Nephron (organoid): ENCODE results near the gene CENPS.
"Not testable (repeated sequence)": the region's sequence is repeated elsewhere in the genome, so short reads cannot be mapped to it uniquely, and the experiment has no call there.

ENCODE experiments used
- H3K27ac Mint-ChIP-seq, 3 experiments: 2 replicates each; pipeline ENCODE4 v1.8.0; 2020; ENCODE audit warnings: mixed read lengths in 3 of 3, mild to moderate bottlenecking in 2 of 3, moderate library complexity in 1 of 3
- H3K27me3 Mint-ChIP-seq: 2 replicates; pipeline ENCODE4 v1.8.0; 2021; ENCODE audit warnings: low read depth, mild to moderate bottlenecking, moderate library complexity, mixed read lengths
- H3K36me3 Mint-ChIP-seq: 2 replicates; pipeline ENCODE4 v1.8.0; 2020; ENCODE audit warnings: low read depth, mixed read lengths
- H3K4me1 Mint-ChIP-seq: 2 replicates; pipeline ENCODE4 v1.8.0; 2020; ENCODE audit warnings: mixed read lengths
- H3K4me3 Mint-ChIP-seq, 3 experiments: 2 replicates each; pipeline ENCODE4 v1.8.0; 2020; ENCODE audit warnings: mild to moderate bottlenecking in 3 of 3, mixed read lengths in 3 of 3, moderate library complexity in 2 of 3
- H3K9me3 Mint-ChIP-seq: 2 replicates; pipeline ENCODE4 v1.8.0; 2020; ENCODE audit warnings: mixed read lengths
- CTCF ChIP-seq, 3 experiments: fragments of 200-600 bp; sonication (generic); IDR thresholded peaks; one replicate each; pipeline ENCODE4 v1.5.0; 2021; ENCODE audit warnings: antibody characterized with exemption in 3 of 3; ENCODE audit not compliant: unreplicated experiment in 3 of 3

The CENPS gene

GRCh38 chr1:10472220-10473144 is 42.2 kb downstream of the CENPS start, which contains the start of gene DFFA:
TSS of gene DFFA (minus strand) at chr1:10472529. CDS start at chr1:10472458, 71 bp downstream.
- H3K4me1 Mint-ChIP-seq, result peaks cover 29% of the 10 kb centered on the region
- no peak for TF ChIP-seq CTCF (IDR thresholded peaks at IDR 0.05; ENCODE audit: unreplicated experiment in 3 of 3)
- H3K27ac Mint-ChIP-seq, result peak within 1 kb of the TSS; percentile 92 to 98 (median 94)
- no peaks in the 10 kb centered on the region for H3K9me3 Mint-ChIP-seq
- no peaks in the 10 kb centered on the region for H3K27me3 Mint-ChIP-seq
- H3K4me3 Mint-ChIP-seq, result peak within 1 kb of the TSS; percentile 91 to 99 (median 94)
- peaks cover 15% of the 10 kb centered on the region for H3K36me3 Mint-ChIP-seq

DNA sequence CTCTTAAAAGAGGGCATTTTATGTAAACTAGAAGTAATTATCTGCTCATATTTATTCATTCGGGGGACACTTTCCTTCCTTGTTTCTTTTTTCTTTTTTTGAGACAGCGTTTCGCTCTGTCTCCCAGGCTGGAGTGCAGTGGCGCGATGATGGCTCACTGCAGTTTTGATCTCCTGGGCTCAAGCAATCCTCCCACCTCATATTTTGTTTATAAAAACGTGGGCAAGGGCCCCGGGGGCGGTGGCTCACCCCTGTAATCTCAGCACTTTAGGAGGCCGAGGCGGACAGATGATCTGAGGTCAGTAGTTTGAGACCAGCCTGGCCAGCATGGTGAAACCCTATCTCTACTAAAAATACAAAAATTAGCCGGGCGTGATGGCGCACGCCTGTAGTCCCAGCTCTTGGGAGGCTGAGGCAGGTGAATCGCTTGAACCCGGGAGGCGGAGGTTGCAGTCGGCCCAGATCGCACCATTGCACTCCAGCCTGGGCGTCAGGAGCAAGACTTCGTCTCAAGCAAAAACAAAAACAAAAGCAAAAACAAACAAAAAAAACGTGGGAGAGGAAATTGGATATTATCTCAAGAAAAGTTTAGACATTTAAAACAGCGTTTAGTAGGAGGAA is 43.0 kb downstream of the CENPS start:
- H3K27ac Mint-ChIP-seq, result peak overlapping the region; percentile 92 to 98 (median 94)
- no peaks in the 10 kb centered on the region for H3K9me3 Mint-ChIP-seq
- H3K27me3 Mint-ChIP-seq, result no peaks in the 10 kb centered on the region
- peaks cover 29% of the 10 kb centered on the region for H3K4me1 Mint-ChIP-seq
- H3K36me3 Mint-ChIP-seq, result peaks cover 9% of the 10 kb centered on the region
- peak overlapping the region; percentile 91 to 99 (median 94) for H3K4me3 Mint-ChIP-seq
- TF ChIP-seq CTCF (IDR thresholded peaks at IDR 0.05; ENCODE audit: unreplicated experiment in 3 of 3), result no peak

DNA sequence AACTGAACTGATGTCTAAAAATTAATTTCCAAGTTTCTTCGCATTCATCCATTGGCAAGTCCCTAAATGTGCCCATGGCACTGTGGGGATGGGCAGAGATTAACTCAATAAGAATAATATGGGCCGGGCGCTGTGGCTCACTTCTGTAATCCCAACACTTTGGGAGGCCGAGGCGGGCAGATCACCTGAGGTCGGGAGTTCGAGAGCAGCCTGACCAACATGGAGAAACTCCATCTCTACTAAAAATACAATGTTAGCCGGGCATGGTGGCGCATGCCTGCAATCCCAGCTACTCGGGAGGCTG is 44.0 kb downstream of the CENPS start:
- H3K4me3 Mint-ChIP-seq, result peak overlapping the region; percentile 94 to 99 (median 98)
- not testable (repeated sequence) for H3K36me3 Mint-ChIP-seq, H3K27me3 Mint-ChIP-seq, H3K9me3 Mint-ChIP-seq
- H3K4me1 Mint-ChIP-seq, result peaks cover 29% of the 10 kb centered on the region
- peak overlapping the region; percentile 90 to 97 (median 94) for H3K27ac Mint-ChIP-seq

DNA sequence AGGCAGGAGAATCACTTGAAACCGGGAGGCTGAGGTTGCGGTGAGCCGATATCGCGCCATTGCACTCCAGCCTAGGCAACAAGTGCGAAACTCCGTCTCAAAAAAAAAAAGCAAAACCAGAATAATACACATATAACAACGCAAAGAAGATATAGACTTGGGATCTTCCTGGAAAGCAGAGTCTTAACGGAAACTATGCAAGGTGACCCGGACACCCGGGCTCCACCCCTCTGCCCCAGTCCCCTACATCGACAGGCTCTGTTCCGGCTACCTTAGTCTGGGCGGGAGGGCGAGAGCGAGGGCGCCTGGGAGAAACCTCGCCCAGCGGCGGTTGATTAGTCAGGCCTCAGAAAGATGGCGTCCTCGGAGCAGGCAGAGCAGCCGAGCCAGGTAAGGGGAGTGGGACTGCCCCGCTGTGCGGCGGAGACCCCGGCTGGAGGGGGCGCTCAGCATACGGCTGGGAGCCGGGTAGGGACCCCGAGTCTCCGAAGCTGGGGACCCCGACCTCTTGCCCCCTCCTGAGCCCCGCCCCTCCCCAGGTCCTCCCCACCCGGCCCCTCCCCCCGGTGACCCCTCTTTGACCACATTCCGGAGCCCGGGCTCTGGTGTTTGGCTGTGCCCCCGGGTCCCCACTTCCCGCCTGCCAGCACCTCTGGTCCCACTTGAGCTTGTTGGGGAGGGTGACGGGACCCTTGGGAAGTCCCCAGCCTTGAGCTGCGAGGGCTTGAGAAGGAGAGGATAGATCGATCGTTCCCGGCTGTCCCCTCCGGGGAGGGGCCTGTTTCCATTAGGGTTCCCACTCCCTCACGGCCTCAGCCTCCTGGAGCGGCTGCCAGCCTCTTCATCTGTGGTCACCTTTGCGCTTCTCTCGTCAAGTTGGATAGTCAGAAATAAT is 44.6 kb downstream of the CENPS start, which contains the start of gene PEX14:
TSS of gene PEX14 (plus strand) at position 338 of the 895 bp plus-strand sequence. CDS start at position 355, 17 bp downstream.
- Mint-ChIP-seq H3K4me3 (peak within 1 kb of the TSS; percentile 94 to 99 (median 98)), H3K36me3 (no peaks in the 10 kb centered on the region), H3K9me3 (no peaks in the 10 kb centered on the region), H3K27me3 (no peaks in the 10 kb centered on the region), H3K4me1 (peaks cover 29% of the 10 kb centered on the region), H3K27ac (peak within 1 kb of the TSS; percentile 90 to 97 (median 95))
- TF ChIP-seq CTCF (IDR thresholded peaks at IDR 0.05; ENCODE audit: unreplicated experiment in 3 of 3), result no peak

- Mint-ChIP-seq H3K27ac (peak overlapping the region; percentile 90 to 97 (median 95)), H3K4me3 (peak overlapping the region; percentile 94 to 99 (median 98)), H3K4me1 (peaks cover 29% of the 10 kb centered on the region), H3K36me3 (no peaks in the 10 kb centered on the region), H3K9me3 (no peaks in the 10 kb centered on the region), H3K27me3 (no peaks in the 10 kb centered on the region)
- no peak for TF ChIP-seq CTCF (IDR thresholded peaks at IDR 0.05; ENCODE audit: unreplicated experiment in 3 of 3)
Observed at GRCh38 chr1:10475510-10475909, 45.3 kb downstream of the CENPS start.

DNA sequence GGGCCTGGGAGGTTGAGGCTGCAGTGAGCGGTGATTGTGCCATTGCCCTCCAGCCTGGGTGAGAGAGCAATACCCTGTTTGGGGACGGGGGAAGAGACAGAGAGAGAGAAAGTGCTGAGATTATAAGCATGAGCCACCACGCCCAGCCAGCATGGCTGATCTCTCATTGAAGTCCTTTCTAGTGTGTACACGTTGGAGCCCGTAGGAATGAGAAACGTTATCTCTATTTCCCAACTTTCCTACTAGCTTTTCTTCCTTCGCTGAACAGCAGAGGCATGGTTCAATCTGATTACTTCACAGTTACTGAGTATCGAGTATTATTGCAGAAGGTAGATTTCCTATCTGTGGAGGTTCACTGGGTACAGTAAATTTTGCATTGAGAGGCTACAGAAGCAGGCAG is 49.1 kb downstream of the CENPS start:
- Mint-ChIP-seq H3K27ac (no peak overlapping the region), H3K27me3 (no peaks in the 10 kb centered on the region), H3K4me3 (no peak overlapping the region), H3K36me3 (peaks cover 4% of the 10 kb centered on the region), H3K4me1 (peaks cover 17% of the 10 kb centered on the region), H3K9me3 (no peaks in the 10 kb centered on the region)
- TF ChIP-seq CTCF (IDR thresholded peaks at IDR 0.05; ENCODE audit: unreplicated experiment in 3 of 3), result no peak
